Thyroid gland (tissue), 4 donors: ENCODE results near the gene CCDC178.

Source experiments
- CTCF ChIP-seq, 6 experiments: fragments of 200-600 bp in 3 of 6; fragments of 450-650 bp in 3 of 6; sonication (generic) in 3 of 6; IDR thresholded peaks; one replicate each; pipeline ENCODE4 v1.5.1; 2016 to 2019; ENCODE audit warnings: antibody characterized with exemption in 6 of 6, mild to moderate bottlenecking in 2 of 6, inconsistent platforms in 1 of 6, moderate library complexity in 1 of 6
- POLR2A ChIP-seq, 2 donors: fragments of 450-650 bp; IDR thresholded peaks; one replicate each; pipeline ENCODE4 v1.6.1; 2017; ENCODE audit warnings: antibody characterized with exemption in 2 of 2, mild to moderate bottlenecking in 2 of 2, moderate library complexity in 1 of 2

DNA sequence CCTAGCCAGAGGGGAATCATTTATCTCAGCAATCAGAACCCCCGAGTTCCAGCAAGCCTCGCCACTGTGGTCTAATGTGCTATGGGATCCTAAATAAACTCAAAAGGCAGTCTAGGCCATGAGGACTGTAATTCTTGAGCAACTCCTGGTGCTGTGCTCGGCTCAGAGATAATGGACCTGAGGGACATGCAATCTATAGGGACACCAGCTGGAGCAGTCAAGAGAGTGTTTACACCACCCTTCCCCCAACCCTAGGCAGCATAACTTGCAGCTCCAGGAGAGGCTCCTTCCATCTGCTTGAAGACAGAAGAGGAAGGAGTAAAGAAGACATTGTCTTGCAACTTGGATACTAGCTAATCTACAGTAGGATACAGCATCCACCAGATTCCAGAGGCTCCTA lies 442.2 kb downstream of the CCDC178 start:
- TF ChIP-seq CTCF (IDR thresholded peaks at IDR 0.05), result no peak
- no peak for TF ChIP-seq POLR2A (IDR thresholded peaks at IDR 0.05)
